ENCODE data around the gene TMEM87B.
"Not testable (repeated sequence)": the region's sequence is repeated elsewhere in the genome, so short reads cannot be mapped to it uniquely, and the experiment has no call there.

GRCh38 chr2:112041460-112041859, 13.6 kb upstream of the TMEM87B start:
- TF ChIP-seq POLR2AphosphoS5 (IDR thresholded peaks at IDR 0.05); CTCF (IDR thresholded peaks at IDR 0.05; ENCODE audit: poor library complexity, severe bottlenecking); EZH2 (IDR thresholded peaks at IDR 0.05; ENCODE audit: borderline replicate concordance, insufficient read depth, low read length, poor library complexity, severe bottlenecking); TAF1 (IDR thresholded peaks at IDR 0.05; ENCODE audit: low read depth): not testable (repeated sequence)

All from neural cell (in vitro differentiated cells).